Parathyroid adenoma (tissue), 2 donors: ENCODE results near the gene WNT5B.

Source experiments
- H2AFZ ChIP-seq: fragments of 300-600 bp; sonication (generic); one replicate; pipeline ENCODE4 v1.7.0; 2017; ENCODE audit warnings: antibody characterized with exemption, mild to moderate bottlenecking
- H3K27ac ChIP-seq: fragments of 300-600 bp; sonication (generic); one replicate; pipeline ENCODE4 v1.7.0; 2017
- H3K27me3 ChIP-seq: fragments of 300-600 bp; sonication (generic); one replicate; pipeline ENCODE4 v1.7.0; 2017; ENCODE audit warnings: low read length; ENCODE audit not compliant: control insufficient read depth, insufficient read depth
- H3K36me3 ChIP-seq: fragments of 300-600 bp; sonication (generic); one replicate; pipeline ENCODE4 v1.7.0; 2017; ENCODE audit warnings: low read length; ENCODE audit not compliant: control insufficient read depth, insufficient read depth
- H3K4me1 ChIP-seq: fragments of 300-600 bp; sonication (generic); one replicate; pipeline ENCODE4 v1.7.0; 2017; ENCODE audit warnings: control low read depth
- H3K4me2 ChIP-seq: fragments of 300-600 bp; sonication (generic); one replicate; pipeline ENCODE4 v1.7.0; 2017; ENCODE audit warnings: low read length
- H3K4me3 ChIP-seq: fragments of 300-600 bp; sonication (generic); one replicate; pipeline ENCODE4 v1.7.0; 2017; ENCODE audit warnings: low read depth, low read length
- H3K79me2 ChIP-seq: fragments of 300-600 bp; sonication (generic); one replicate; pipeline ENCODE4 v1.7.0; 2017; ENCODE audit warnings: control low read depth
- H3K9ac ChIP-seq: fragments of 300-600 bp; sonication (generic); one replicate; pipeline ENCODE4 v1.7.0; 2017; ENCODE audit warnings: mild to moderate bottlenecking
- H3K9me3 ChIP-seq: fragments of 300-600 bp; sonication (generic); one replicate; pipeline ENCODE4 v1.7.0; 2017; ENCODE audit warnings: low read length; ENCODE audit not compliant: control insufficient read depth
- CTCF ChIP-seq: fragments of 300-600 bp; sonication (generic); IDR thresholded peaks from one replicate; pipeline ENCODE4 v1.7.0; 2017; ENCODE audit warnings: antibody characterized with exemption, mild to moderate bottlenecking
- donor health status: primary hyperparathyroidism.

Gene WNT5B

GRCh38 chr12:1616233-1617066, 12.6 kb upstream of the WNT5B start:
- no peak overlapping the region for H2AFZ ChIP-seq
- H3K4me1 ChIP-seq: peaks cover 9% of the 10 kb centered on the region
- no peak overlapping the region for H3K4me3 ChIP-seq
- no peaks in the 10 kb centered on the region for H3K27me3 ChIP-seq
- H3K79me2 ChIP-seq: peaks cover 6% of the 10 kb centered on the region
- no peak overlapping the region for H3K4me2 ChIP-seq
- no peak overlapping the region for H3K9ac ChIP-seq
- no peaks in the 10 kb centered on the region for H3K9me3 ChIP-seq
- TF ChIP-seq CTCF: no peak
- H3K36me3 ChIP-seq: no peaks in the 10 kb centered on the region
- H3K27ac ChIP-seq: no peak overlapping the region

GRCh38 chr12:1618489-1618888, 10.5 kb upstream of the WNT5B start:
- Histone ChIP-seq H3K4me2 (no peak overlapping the region), H3K27ac (no peak overlapping the region)

GRCh38 chr12:1619159-1619558, 9.9 kb upstream of the WNT5B start:
- Histone ChIP-seq H3K9me3 (no peaks in the 10 kb centered on the region), H3K4me1 (no peaks in the 10 kb centered on the region), H3K79me2 (peaks cover 6% of the 10 kb centered on the region), H2AFZ (no peak overlapping the region), H3K27me3 (no peaks in the 10 kb centered on the region), H3K27ac (no peak overlapping the region), H3K36me3 (no peaks in the 10 kb centered on the region), H3K9ac (no peak overlapping the region), H3K4me3 (no peak overlapping the region), H3K4me2 (no peak overlapping the region)
- no peak for TF ChIP-seq CTCF

More at GRCh38 chr12:1618489-1618888, 10.5 kb upstream of the WNT5B start:
- H3K4me3 ChIP-seq: no peak overlapping the region
- no peaks in the 10 kb centered on the region for H3K36me3 ChIP-seq
- H2AFZ ChIP-seq: no peak overlapping the region
- H3K79me2 ChIP-seq: peaks cover 6% of the 10 kb centered on the region
- H3K9ac ChIP-seq: no peak overlapping the region
- H3K4me1 ChIP-seq: no peaks in the 10 kb centered on the region
- TF ChIP-seq CTCF: no peak
- no peaks in the 10 kb centered on the region for H3K27me3 ChIP-seq
- no peaks in the 10 kb centered on the region for H3K9me3 ChIP-seq

DNA sequence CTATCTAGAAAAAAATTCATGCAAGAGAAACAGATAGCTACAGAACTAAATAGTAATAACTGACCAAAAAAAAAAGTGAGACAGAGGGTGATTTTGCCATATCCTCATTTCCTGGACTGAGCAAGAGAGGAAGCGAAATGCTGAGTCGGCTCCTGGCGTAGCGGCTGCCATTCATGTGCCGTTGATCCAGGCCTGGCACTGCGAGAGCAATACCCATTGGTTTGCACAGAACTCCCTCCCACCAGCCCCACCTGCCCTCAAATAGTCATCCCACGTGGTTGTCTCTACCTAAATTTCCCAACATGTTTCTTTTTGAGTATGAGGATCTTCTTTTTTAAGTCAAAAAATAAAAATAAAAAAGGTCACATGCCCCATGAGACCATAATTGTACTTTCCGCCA, 9.4 kb upstream of the WNT5B start:
- no peaks in the 10 kb centered on the region for H3K36me3 ChIP-seq
- no peak overlapping the region for H3K4me3 ChIP-seq
- TF ChIP-seq CTCF: no peak
- H3K9ac ChIP-seq: no peak overlapping the region
- no peak overlapping the region for H3K27ac ChIP-seq
- H3K27me3 ChIP-seq: no peaks in the 10 kb centered on the region
- H3K4me2 ChIP-seq: no peak overlapping the region
- H2AFZ ChIP-seq: no peak overlapping the region
- peaks cover 7% of the 10 kb centered on the region for H3K79me2 ChIP-seq
- H3K9me3 ChIP-seq: no peaks in the 10 kb centered on the region
- H3K4me1 ChIP-seq: no peaks in the 10 kb centered on the region

GRCh38 chr12:1620092-1620491, 8.9 kb upstream of the WNT5B start:
- Histone ChIP-seq H3K4me1 (peaks cover under 1% of the 10 kb centered on the region), H3K4me2 (no peak overlapping the region), H3K9ac (no peak overlapping the region), H3K79me2 (peaks cover 10% of the 10 kb centered on the region), H3K36me3 (no peaks in the 10 kb centered on the region), H3K9me3 (no peaks in the 10 kb centered on the region), H2AFZ (no peak overlapping the region), H3K27ac (no peak overlapping the region), H3K4me3 (no peak overlapping the region), H3K27me3 (no peaks in the 10 kb centered on the region)
- TF ChIP-seq CTCF: no peak
